Ishikawa (cell line): Measurements from ENCODE around the gene HSD17B1.
A peak's percentile ranks its signal among the peaks of the same experiment; 100 is the strongest.

Experiments
- CEBPB ChIP-seq: IDR thresholded peaks from 2 replicates; pipeline ENCODE4 v1.6.1; 2012
- CREB1 ChIP-seq: IDR thresholded peaks from 2 replicates; pipeline ENCODE4 v1.6.1; 2012; ENCODE audit warnings: low read depth
- EGR1 ChIP-seq: IDR thresholded peaks from 2 replicates; pipeline ENCODE4 v1.6.1; 2012
- EP300 ChIP-seq: IDR thresholded peaks from 2 replicates; pipeline ENCODE4 v1.6.1; 2012; ENCODE audit warnings: borderline replicate concordance
- FOXM1 ChIP-seq: IDR thresholded peaks from 2 replicates; pipeline ENCODE4 v1.6.1; 2012; ENCODE audit warnings: low read depth, borderline replicate concordance
- NFIC ChIP-seq: IDR thresholded peaks from 2 replicates; pipeline ENCODE4 v1.6.1; 2012
- RAD21 ChIP-seq: IDR thresholded peaks from 2 replicates; pipeline ENCODE4 v1.6.1; 2012; ENCODE audit warnings: low read depth
- TAF1 ChIP-seq: IDR thresholded peaks from 2 replicates; pipeline ENCODE4 v1.6.1; 2012; ENCODE audit warnings: low read depth, mild to moderate bottlenecking
- TCF12 ChIP-seq: IDR thresholded peaks from 2 replicates; pipeline ENCODE4 v1.6.1; 2012; ENCODE audit warnings: low read depth
- TEAD4 ChIP-seq: IDR thresholded peaks from 2 replicates; pipeline ENCODE4 v1.6.1; 2012
- YY1 ChIP-seq: IDR thresholded peaks from 2 replicates; pipeline ENCODE4 v1.6.1; 2012; ENCODE audit warnings: low read depth
- ZBTB7A ChIP-seq: IDR thresholded peaks from 2 replicates; pipeline ENCODE4 v1.6.1; 2012; ENCODE audit warnings: low read depth
- TF ChIP-seq, protein P1 (sequence below): IDR thresholded peaks from 2 replicates; pipeline ENCODE4 v1.6.1; 2012
- TF ChIP-seq, protein P2 (sequence below): IDR thresholded peaks from 2 replicates; pipeline ENCODE4 v1.6.1; 2012
- TF ChIP-seq, protein P3 (sequence below): IDR thresholded peaks from 2 replicates; pipeline ENCODE4 v1.6.1; 2012; ENCODE audit warnings: low read depth, mild to moderate bottlenecking

The HSD17B1 gene

DNA sequence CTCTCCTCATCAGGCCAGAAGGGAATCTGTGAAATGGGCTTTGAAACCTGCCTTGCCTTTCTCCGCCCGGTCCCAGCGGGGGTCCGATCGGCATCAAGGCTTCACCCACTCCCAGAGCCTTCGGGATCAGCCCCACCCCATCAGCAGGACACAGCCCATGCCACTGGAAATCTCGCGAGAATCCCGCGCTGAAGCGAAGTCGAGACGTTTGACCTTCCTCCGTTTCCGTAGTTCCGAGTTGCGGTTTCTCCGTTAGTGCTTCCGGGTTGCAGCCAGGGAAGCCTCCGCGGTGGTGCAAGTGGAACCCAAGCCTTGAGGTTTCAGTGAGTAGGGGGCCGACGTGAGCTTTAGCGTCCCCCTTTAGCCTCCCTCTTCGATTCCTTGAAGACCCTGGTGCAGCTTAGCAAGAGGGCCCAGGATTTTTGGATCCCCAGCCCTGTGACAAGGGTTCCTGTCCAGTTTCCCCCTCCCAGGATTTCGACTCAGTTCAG is 9.2 kb downstream of the HSD17B1 start, which contains the start of gene COASY:
COASY (plus strand) TSS at position 252 of the 491 bp plus-strand sequence. CDS start 475 bp downstream, outside the sequence.
- TF ChIP-seq TAF1 (peak; percentile 74; the same call in 1 of the 2 replicates), TCF12 (peak; percentile 51; the same call in 1 of the 2 replicates), TEAD4 (peak; percentile 42; the same call in 1 of the 2 replicates), YY1 (peak; percentile 62), CEBPB (0 out of 2 replicates have a peak, but pooled peaks have one; percentile 36), NFIC (no peak), ZBTB7A (no peak)
- TF ChIP-seq, protein P1, sequence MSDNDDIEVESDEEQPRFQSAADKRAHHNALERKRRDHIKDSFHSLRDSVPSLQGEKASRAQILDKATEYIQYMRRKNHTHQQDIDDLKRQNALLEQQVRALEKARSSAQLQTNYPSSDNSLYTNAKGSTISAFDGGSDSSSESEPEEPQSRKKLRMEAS = peak; percentile 88
- TF ChIP-seq, protein P2, sequence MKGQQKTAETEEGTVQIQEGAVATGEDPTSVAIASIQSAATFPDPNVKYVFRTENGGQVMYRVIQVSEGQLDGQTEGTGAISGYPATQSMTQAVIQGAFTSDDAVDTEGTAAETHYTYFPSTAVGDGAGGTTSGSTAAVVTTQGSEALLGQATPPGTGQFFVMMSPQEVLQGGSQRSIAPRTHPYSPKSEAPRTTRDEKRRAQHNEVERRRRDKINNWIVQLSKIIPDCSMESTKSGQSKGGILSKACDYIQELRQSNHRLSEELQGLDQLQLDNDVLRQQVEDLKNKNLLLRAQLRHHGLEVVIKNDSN = 0 out of 2 replicates have a peak, but pooled peaks have one; percentile 20

DNA sequence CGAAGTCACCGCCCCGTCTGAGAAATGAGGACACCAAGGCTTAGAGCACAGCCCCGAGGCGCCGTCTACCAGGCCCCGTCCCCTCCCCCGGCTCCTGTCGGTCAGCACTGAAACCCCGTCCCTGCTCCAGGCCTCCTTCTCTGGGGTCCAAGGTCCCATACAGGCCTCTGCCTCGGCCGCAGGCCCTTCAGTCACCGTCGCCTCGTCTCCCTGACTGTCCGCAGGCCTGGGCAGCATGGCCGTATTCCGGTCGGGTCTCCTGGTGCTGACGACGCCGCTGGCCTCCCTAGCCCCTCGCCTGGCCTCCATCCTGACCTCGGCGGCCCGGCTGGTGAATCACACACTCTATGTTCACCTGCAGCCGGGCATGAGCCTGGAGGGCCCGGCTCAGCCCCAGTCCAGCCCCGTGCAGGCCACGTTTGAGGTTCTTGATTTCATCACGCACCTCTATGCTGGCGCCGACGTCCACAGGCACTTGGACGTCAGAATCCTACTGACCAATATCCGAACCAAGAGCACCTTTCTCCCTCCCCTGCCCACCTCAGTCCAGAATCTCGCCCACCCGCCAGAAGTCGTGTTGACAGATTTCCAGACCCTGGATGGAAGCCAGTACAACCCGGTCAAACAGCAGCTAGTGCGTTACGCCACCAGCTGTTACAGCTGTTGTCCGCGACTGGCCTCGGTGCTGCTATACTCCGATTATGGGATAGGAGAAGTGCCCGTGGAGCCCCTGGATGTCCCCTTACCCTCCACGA is 9.8 kb downstream of the HSD17B1 start:
- TF ChIP-seq TCF12 = no peak
- no peak for TF ChIP-seq TEAD4
- TF ChIP-seq TAF1 = peak; percentile 22; the same call in 1 of the 2 replicates
- TF ChIP-seq FOXM1 = no peak
- TF ChIP-seq YY1 = peak; percentile 39; the same call in 1 of the 2 replicates
- TF ChIP-seq EP300 = no peak

DNA sequence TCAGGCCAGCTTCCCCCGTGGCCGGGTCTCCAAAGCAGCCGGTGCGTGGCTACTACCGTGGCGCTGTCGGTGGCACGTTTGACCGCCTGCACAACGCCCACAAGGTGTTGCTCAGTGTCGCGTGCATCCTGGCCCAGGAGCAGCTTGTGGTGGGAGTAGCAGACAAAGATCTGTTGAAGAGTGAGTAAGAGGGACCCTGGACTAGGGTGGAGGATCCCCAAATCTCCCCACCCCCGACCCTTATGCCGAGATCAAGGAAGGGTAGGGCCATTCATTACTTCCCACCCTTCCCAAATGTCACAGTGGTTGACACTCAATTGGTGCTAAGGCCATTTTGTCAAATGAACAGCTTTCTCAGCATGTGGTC is 10.4 kb downstream of the HSD17B1 start:
- no peak for TF ChIP-seq TCF12
- TF ChIP-seq CEBPB = no peak
- no peak for TF ChIP-seq NFIC
- no peak for TF ChIP-seq EP300
- TF ChIP-seq CREB1 = no peak
- TF ChIP-seq, protein P3, sequence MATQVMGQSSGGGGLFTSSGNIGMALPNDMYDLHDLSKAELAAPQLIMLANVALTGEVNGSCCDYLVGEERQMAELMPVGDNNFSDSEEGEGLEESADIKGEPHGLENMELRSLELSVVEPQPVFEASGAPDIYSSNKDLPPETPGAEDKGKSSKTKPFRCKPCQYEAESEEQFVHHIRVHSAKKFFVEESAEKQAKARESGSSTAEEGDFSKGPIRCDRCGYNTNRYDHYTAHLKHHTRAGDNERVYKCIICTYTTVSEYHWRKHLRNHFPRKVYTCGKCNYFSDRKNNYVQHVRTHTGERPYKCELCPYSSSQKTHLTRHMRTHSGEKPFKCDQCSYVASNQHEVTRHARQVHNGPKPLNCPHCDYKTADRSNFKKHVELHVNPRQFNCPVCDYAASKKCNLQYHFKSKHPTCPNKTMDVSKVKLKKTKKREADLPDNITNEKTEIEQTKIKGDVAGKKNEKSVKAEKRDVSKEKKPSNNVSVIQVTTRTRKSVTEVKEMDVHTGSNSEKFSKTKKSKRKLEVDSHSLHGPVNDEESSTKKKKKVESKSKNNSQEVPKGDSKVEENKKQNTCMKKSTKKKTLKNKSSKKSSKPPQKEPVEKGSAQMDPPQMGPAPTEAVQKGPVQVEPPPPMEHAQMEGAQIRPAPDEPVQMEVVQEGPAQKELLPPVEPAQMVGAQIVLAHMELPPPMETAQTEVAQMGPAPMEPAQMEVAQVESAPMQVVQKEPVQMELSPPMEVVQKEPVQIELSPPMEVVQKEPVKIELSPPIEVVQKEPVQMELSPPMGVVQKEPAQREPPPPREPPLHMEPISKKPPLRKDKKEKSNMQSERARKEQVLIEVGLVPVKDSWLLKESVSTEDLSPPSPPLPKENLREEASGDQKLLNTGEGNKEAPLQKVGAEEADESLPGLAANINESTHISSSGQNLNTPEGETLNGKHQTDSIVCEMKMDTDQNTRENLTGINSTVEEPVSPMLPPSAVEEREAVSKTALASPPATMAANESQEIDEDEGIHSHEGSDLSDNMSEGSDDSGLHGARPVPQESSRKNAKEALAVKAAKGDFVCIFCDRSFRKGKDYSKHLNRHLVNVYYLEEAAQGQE = no peak
- TF ChIP-seq RAD21 = no peak
- TF ChIP-seq TEAD4 = no peak

DNA sequence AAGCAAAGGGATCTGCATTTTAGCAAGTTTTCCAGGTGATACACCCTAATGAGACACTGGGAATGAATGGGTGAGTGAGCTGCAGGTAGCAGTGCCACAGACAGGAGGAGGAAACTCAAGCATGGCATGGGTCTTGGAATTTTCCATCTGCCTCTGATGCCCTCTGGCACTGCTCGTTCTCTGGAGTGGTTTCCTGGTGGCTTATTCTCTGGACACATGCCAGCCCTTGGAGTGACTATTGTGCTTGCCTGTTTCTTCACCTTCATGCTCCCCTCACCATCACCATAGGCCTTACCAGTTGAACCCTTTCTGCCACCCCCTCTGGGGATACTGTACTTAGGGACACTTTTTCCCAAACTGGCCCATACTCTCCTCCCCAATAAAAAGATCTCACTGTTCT is 10.8 kb downstream of the HSD17B1 start:
- peak; percentile 32 for TF ChIP-seq NFIC
- TF ChIP-seq TCF12 = no peak

DNA sequence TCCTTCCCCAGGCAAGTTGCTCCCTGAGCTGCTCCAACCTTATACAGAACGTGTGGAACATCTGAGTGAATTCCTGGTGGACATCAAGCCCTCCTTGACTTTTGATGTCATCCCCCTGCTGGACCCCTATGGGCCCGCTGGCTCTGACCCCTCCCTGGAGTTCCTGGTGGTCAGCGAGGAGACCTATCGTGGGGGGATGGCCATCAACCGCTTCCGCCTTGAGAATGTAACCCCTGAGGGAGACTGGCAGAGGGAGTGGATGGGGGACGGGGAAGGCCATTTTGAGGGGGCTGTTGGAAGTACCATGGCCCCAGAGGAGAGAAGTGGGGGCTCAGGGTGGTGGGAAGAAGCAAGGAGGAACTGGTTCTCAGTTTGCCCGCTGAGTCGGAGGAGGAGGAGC is 11.2 kb downstream of the HSD17B1 start:
- TF ChIP-seq EGR1 (no peak), RAD21 (no peak), TCF12 (no peak), CREB1 (no peak)

DNA sequence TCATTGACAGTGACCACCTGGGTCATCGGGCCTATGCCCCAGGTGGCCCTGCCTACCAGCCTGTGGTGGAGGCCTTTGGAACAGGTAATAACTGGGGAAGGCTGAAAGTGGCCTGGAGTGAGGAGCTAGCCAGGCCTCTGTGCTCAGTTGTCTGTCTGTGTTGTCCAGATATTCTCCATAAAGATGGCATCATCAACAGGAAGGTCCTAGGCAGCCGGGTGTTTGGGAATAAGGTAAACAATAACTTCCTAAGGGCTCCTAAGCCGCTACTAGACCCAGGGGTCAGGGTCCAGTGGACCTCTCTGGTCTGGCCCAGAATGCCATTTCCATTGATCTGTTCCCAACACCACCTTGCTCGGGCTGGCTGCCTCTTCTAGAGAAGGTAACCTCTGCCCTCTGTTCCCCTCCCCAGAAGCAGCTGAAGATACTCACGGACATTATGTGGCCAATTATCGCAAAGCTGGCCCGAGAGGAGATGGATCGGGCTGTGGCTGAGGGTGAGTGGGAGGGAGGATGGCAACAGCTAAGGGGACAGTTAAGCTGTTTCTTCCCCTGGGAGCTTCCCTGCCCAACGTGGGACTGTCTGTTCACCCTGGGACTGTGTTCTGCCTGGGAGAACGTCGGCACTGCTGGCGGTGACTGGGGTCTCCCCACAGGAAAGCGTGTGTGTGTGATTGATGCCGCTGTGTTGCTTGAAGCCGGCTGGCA is 12.2 kb downstream of the HSD17B1 start:
- TF ChIP-seq EGR1 (no peak), FOXM1 (no peak), CREB1 (no peak), TAF1 (no peak), CEBPB (no peak), TEAD4 (no peak), TCF12 (no peak), YY1 (no peak), NFIC (no peak), ZBTB7A (no peak), EP300 (no peak), RAD21 (no peak)
- TF ChIP-seq, protein P1 = no peak
- TF ChIP-seq, protein P3 = no peak
- TF ChIP-seq, protein P2 = no peak
